Heart left ventricle (tissue), 13 donors: Measurements from ENCODE around the gene RECK.

ENCODE experiments used
- POLR2A ChIP-seq, 2 donors: fragments of 450-650 bp; IDR thresholded peaks; one replicate each; pipeline ENCODE4 v1.6.1; 2017; ENCODE audit warnings: antibody characterized with exemption in 2 of 2, mild to moderate bottlenecking in 2 of 2, moderate library complexity in 2 of 2
- TF ChIP-seq, protein P1 (sequence below), 12 donors: fragments of 200-600 bp; sonication (generic) in 4 of 12; IDR thresholded peaks; one replicate each; pipeline versions ENCODE4 v1.5.0 to v1.8.0; 2018 to 2022; ENCODE audit warnings: antibody characterized with exemption in 12 of 12, mild to moderate bottlenecking in 5 of 12
- donor health status: ischemic (EF 13 %, LVEDD 7.1; RV severe dilation, severe dysfunction).
- donor health status: DM: no; HTN: yes; CAD: no.
- donor health status: DM: no; HTN: no; CAD: no.
- donor health status: ischemic (EF 25% LVEDD 6.9; RV normal size, moderate dysfunction).
- donor health status: ischemic (EF 25% LVEDD 5.7; RV mildly dilated, moderate dysfunction).
- donor health status: ischemic (EF 35%, LVEDD 5.7; RV mildly dilated, moderate dysfunction).
- donor health status: nonischemic (EF 11% LVEDD 7.7; RV severe dilation, severe dysfunction).
- donor health status: DM: yes; HTN: yes; CAD: no.
- donor health status: PGD.
- donor health status: ischemic (EF 29% LVEDD 5.4; RV normal size, mild dysfunction).
- donor health status: nonischemic (EF 23%, LVEDD 6.1; RV moderate dilation, normal function).

DNA sequence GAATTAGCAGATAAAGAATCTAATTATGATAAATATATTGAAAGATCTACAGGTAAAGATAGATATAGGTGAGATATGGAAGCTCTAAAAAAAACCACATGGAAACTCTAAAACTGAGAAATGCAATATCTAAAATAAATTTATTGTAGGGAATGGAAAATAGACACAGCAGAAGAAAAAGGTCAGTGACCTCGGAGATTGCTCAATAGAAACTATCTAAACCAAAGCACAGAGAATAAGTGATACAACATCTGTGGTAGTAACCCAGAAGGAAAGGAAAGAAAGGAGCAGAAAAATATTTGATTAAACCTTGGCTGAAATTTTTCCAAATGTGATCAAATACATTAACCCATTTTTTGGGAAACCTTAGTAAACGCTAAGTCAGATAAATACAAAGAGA, 56.7 kb downstream of the RECK start:
- TF ChIP-seq, protein P1, sequence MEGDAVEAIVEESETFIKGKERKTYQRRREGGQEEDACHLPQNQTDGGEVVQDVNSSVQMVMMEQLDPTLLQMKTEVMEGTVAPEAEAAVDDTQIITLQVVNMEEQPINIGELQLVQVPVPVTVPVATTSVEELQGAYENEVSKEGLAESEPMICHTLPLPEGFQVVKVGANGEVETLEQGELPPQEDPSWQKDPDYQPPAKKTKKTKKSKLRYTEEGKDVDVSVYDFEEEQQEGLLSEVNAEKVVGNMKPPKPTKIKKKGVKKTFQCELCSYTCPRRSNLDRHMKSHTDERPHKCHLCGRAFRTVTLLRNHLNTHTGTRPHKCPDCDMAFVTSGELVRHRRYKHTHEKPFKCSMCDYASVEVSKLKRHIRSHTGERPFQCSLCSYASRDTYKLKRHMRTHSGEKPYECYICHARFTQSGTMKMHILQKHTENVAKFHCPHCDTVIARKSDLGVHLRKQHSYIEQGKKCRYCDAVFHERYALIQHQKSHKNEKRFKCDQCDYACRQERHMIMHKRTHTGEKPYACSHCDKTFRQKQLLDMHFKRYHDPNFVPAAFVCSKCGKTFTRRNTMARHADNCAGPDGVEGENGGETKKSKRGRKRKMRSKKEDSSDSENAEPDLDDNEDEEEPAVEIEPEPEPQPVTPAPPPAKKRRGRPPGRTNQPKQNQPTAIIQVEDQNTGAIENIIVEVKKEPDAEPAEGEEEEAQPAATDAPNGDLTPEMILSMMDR (IDR thresholded peaks at IDR 0.05), result no peak
- no peak for TF ChIP-seq POLR2A (IDR thresholded peaks at IDR 0.05)
